H1 (cell line): ENCODE data around the gene AVPR2. TPM values are rescaled to one million over a fixed set of nuclear protein-coding genes. Genes with fewer than 3 reads are reported as not detected.
A peak's percentile ranks its signal among the peaks of the same experiment; 100 is the strongest.

ENCODE experiments used
- CTCF ChIA-PET: fragments of 300-600 bp; sonication (Branson Sonifier 250); formaldehyde crosslinking; loops from one replicate; lab custom pipeline; 2021; ENCODE audit not compliant: partially characterized antibody; lab: Charles Lee
- POLR2A ChIA-PET: fragments of 300-600 bp; sonication (Branson Sonifier 250); formaldehyde crosslinking; loops from one replicate; lab custom pipeline; 2021; ENCODE audit warnings: inconsistent platforms; ENCODE audit not compliant: partially characterized antibody; lab: Charles Lee
- DNase-seq, 2 experiments: peaks; one replicate each; pipeline versions ENCODE4 v3.0.0 to v3.0.0-alpha.2; 2010 to 2022; ENCODE audit warnings: low spot score in 2 of 2, low read depth in 1 of 2, mixed read lengths in 1 of 2
- FAIRE-seq: peaks from 2 replicates; lab custom pipeline; 2011; peaks lifted over from hg19 to GRCh38; lab: Jason Lieb, UNC
- H2AFZ ChIP-seq: 2 replicates; pipeline ENCODE4 v1.8.1; 2012; ENCODE audit warnings: low read length, inconsistent platforms
- H2AK5ac ChIP-seq: 2 replicates; pipeline ENCODE4 v1.6.1; 2013; ENCODE audit warnings: low read depth, low read length
- H2BK120ac ChIP-seq: replicated peaks from 2 replicates; pipeline ENCODE3; 2013; ENCODE audit warnings: low read depth, low read length, inconsistent platforms
- H2BK12ac ChIP-seq: 2 replicates; pipeline ENCODE4 v1.6.1; 2013; ENCODE audit warnings: low read depth, low read length
- H2BK15ac ChIP-seq: 2 replicates; pipeline ENCODE4 v1.6.1; 2013; ENCODE audit warnings: low read length
- H2BK20ac ChIP-seq: 2 replicates; pipeline ENCODE4 v1.6.1; 2013; ENCODE audit warnings: low read length
- H2BK5ac ChIP-seq: 2 replicates; pipeline ENCODE4 v1.6.1; 2013; ENCODE audit warnings: low read depth, low read length
- H3K14ac ChIP-seq: 2 replicates; pipeline ENCODE4 v1.6.1; 2013; ENCODE audit warnings: inconsistent platforms; ENCODE audit not compliant: insufficient read length
- H3K18ac ChIP-seq: 2 replicates; pipeline ENCODE4 v1.6.1; 2013; ENCODE audit warnings: low read length; ENCODE audit errors: extremely low read depth
- H3K23ac ChIP-seq: 2 replicates; pipeline ENCODE4 v1.6.1; 2013; ENCODE audit warnings: inconsistent platforms; ENCODE audit not compliant: insufficient read length
- H3K23me2 ChIP-seq: 2 replicates; pipeline ENCODE4 v1.6.1; 2013; ENCODE audit warnings: low read depth, low read length
- H3K27ac ChIP-seq: 2 replicates; pipeline ENCODE4 v1.6.1; 2011; ENCODE audit warnings: low read depth, low read length, inconsistent platforms
- H3K27me3 ChIP-seq, 4 experiments: replicated peaks in 1 of 4; 1 replicate in 1 of 4; 2 replicates in 3 of 4; pipeline versions ENCODE4 v1.6.1 to v1.8.1; 2011 to 2013; ENCODE audit warnings: low read length in 3 of 4, mild to moderate bottlenecking in 3 of 4, inconsistent platforms in 2 of 4, mixed read lengths in 2 of 4, moderate library complexity in 1 of 4; ENCODE audit not compliant: control insufficient read depth in 3 of 4, insufficient read depth in 3 of 4; ENCODE audit errors: extremely low read depth in 1 of 4
- H3K36me3 ChIP-seq, 4 experiments: 2 replicates each; pipeline versions ENCODE4 v1.6.1 to v1.8.1; 2011 to 2013; ENCODE audit warnings: mild to moderate bottlenecking in 4 of 4, low read length in 3 of 4, moderate library complexity in 2 of 4, control low read depth in 1 of 4, inconsistent platforms in 1 of 4; ENCODE audit not compliant: insufficient read depth in 4 of 4, control insufficient read depth in 2 of 4
- H3K4ac ChIP-seq: replicated peaks from 2 replicates; pipeline ENCODE3; 2013; ENCODE audit warnings: low read length, low read depth, mixed read lengths, inconsistent platforms; ENCODE audit not compliant: insufficient read length
- H3K4me1 ChIP-seq, 4 experiments: replicated peaks in 1 of 4; 1 replicate in 1 of 4; 2 replicates in 3 of 4; pipeline versions ENCODE4 v1.6.1 to v1.8.1; 2011 to 2013; ENCODE audit warnings: low read length in 3 of 4, inconsistent platforms in 2 of 4, mixed read lengths in 1 of 4; ENCODE audit not compliant: insufficient read depth in 4 of 4, control insufficient read depth in 3 of 4
- H3K4me2 ChIP-seq, 2 experiments: 2 replicates each; pipeline versions ENCODE4 v1.6.1 to v1.8.1; 2011 to 2013; ENCODE audit warnings: low read depth in 2 of 2, low read length in 2 of 2, control low read depth in 1 of 2, inconsistent platforms in 1 of 2, mild to moderate bottlenecking in 1 of 2; ENCODE audit not compliant: insufficient read depth in 1 of 2
- H3K4me3 ChIP-seq, 4 experiments: fragments of 200-600, 300-600 bp in 1 of 4; sonication (generic), shearing (Covaris generic), sonication (Bioruptor Twin) in 1 of 4; 2 replicates each; pipeline versions ENCODE4 v1.5.1 to v1.8.1; 2011 to 2016; ENCODE audit warnings: low read length in 4 of 4, low read depth in 3 of 4, control low read depth in 2 of 4, inconsistent platforms in 2 of 4, mild to moderate bottlenecking in 2 of 4, mixed read lengths in 1 of 4, moderate library complexity in 1 of 4; ENCODE audit not compliant: insufficient read depth in 2 of 4; ENCODE audit errors: extremely low read depth in 1 of 4
- H3K56ac ChIP-seq: replicated peaks from 2 replicates; pipeline ENCODE3; 2013; ENCODE audit warnings: low read depth, mild to moderate bottlenecking, mixed read lengths, low read length, inconsistent platforms; ENCODE audit not compliant: insufficient read length
- H3K79me1 ChIP-seq: 2 replicates; pipeline ENCODE4 v1.6.1; 2013; ENCODE audit warnings: low read depth, low read length, control low read depth
- H3K79me2 ChIP-seq, 2 experiments: 2 replicates each; pipeline versions ENCODE4 v1.6.1 to v1.8.1; 2012 to 2013; ENCODE audit warnings: low read length in 2 of 2, mild to moderate bottlenecking in 2 of 2, inconsistent platforms in 1 of 2; ENCODE audit not compliant: insufficient read depth in 2 of 2, control insufficient read depth in 1 of 2
- H3K9ac ChIP-seq, 4 experiments: replicated peaks in 1 of 4; 1 replicate in 1 of 4; 2 replicates in 3 of 4; pipeline versions ENCODE4 v1.6.1 to v1.8.1; 2011 to 2013; ENCODE audit warnings: low read depth in 3 of 4, low read length in 3 of 4, control low read depth in 2 of 4, mild to moderate bottlenecking in 2 of 4, moderate library complexity in 2 of 4, inconsistent platforms in 1 of 4; ENCODE audit errors: extremely low read depth in 1 of 4
- H3K9me3 ChIP-seq, 2 experiments: 2 replicates each; pipeline versions ENCODE4 v1.6.1 to v1.8.1; 2012 to 2013; ENCODE audit warnings: mild to moderate bottlenecking in 2 of 2, moderate library complexity in 2 of 2, control low read depth in 1 of 2, inconsistent platforms in 1 of 2, low read depth in 1 of 2, low read length in 1 of 2, mixed read lengths in 1 of 2; ENCODE audit not compliant: insufficient read depth in 2 of 2
- H4K20me1 ChIP-seq, 2 experiments: replicated peaks in 1 of 2; 2 replicates each; pipeline versions ENCODE3 to v1.8.1; 2011 to 2013; ENCODE audit warnings: inconsistent platforms in 2 of 2, low read length in 2 of 2, mild to moderate bottlenecking in 1 of 2; ENCODE audit not compliant: insufficient read depth in 2 of 2, control insufficient read depth in 1 of 2
- H4K5ac ChIP-seq: 2 replicates; pipeline ENCODE4 v1.6.1; 2013; ENCODE audit warnings: low read length, low read depth, mixed read lengths, inconsistent platforms; ENCODE audit not compliant: insufficient read length
- H4K8ac ChIP-seq: 2 replicates; pipeline ENCODE4 v1.8.0; 2013; ENCODE audit warnings: mild to moderate bottlenecking, moderate library complexity, low read length, inconsistent platforms; ENCODE audit not compliant: insufficient read depth; ENCODE audit errors: extremely low read depth
- H4K91ac ChIP-seq: replicated peaks from 2 replicates; pipeline ENCODE3; 2013; ENCODE audit warnings: low read length, mixed read lengths, inconsistent platforms; ENCODE audit not compliant: insufficient read length
- CREB1 ChIP-seq: IDR thresholded peaks from 2 replicates; pipeline ENCODE4 v1.6.1; 2012; ENCODE audit warnings: inconsistent platforms
- EZH2 ChIP-seq: fragments of 200-600 bp; sonication (generic); IDR thresholded peaks from 2 replicates; pipeline ENCODE4 v1.7.1; 2012; ENCODE audit warnings: low read depth, mild to moderate bottlenecking, moderate library complexity, low read length, inconsistent platforms; ENCODE audit not compliant: severe bottlenecking
- WGBS, 2 experiments: shearing (Covaris generic) in 1 of 2; methylation state at CpG; one replicate each; pipeline versions ENCODE4 v1.1.6 to v1.1.7; 2013 to 2015; ENCODE audit warnings: low lambda C conversion rate in 2 of 2, mixed read lengths in 2 of 2, inconsistent platforms in 1 of 2, low coverage in 1 of 2, missing lambda C conversion rate in 1 of 2; ENCODE audit not compliant: insufficient replicate concordance in 2 of 2, insufficient coverage in 1 of 2, insufficient read length in 1 of 2; ENCODE audit errors: extremely low coverage in 1 of 2, missing lambda C conversion rate in 1 of 2; 5-methylcytosine and 5-hydroxymethylcytosine counted together
- polyA plus RNA-seq, 7 experiments: library from polyadenylated mRNA; depleted of rRNA in 3 of 7; stranded (reverse) in 5 of 7; unstranded in 2 of 7; fragments of >200 nt in 5 of 7; fragments of 200-250 nt in 2 of 7; gene quantifications; 1 replicate in 5 of 7; 2 replicates in 1 of 7; 4 replicates in 1 of 7; pipeline versions ENCODE4 v1.2.1 to v1.2.3, GENCODE V29; 2011 to 2013; ENCODE audit warnings: missing spikeins in 2 of 7, mixed read lengths in 2 of 7
- total RNA-seq: library from RNA; stranded (reverse); fragmentation: NEBNext Ultra II Directional; extraction: Animal tissue kit (Norgen Biotek cat#: 25700); gene quantifications from 2 replicates; pipeline ENCODE4 v1.2.1, GENCODE V29; 2021

Gene AVPR2
- total and polyA plus RNA-seq, 2 of the 8 experiments (the other 6 are each of a cell fraction or from before 2014, with no cell fraction given): 0.09 TPM; not detected in 1

- no peak overlapping the region for H3K27ac ChIP-seq
- no peak overlapping the region for H3K14ac ChIP-seq
- H3K18ac ChIP-seq: no peak overlapping the region
- no peak overlapping the region for H2AK5ac ChIP-seq
- no peak overlapping the region for H2BK5ac ChIP-seq
- no peaks in the 10 kb centered on the region for H3K9me3 ChIP-seq
- no peak overlapping the region for H2BK15ac ChIP-seq
- H3K36me3 ChIP-seq: peaks cover 0 to 10% (median 4%) of the 10 kb centered on the region in 4 experiments; a peak in 2 of 8 replicates
- CTCF ChIA-PET: interaction anchor here (0.7 to 19.6 kb wide), 4 partner anchors 10 to 156 kb away, joined by 3 to 272 read pairs (median 4); partner anchors contain the start of gene RENBP
- H2AFZ ChIP-seq: no peak overlapping the region
- H4K8ac ChIP-seq: no peak overlapping the region
- TF ChIP-seq CREB1: no peak
- TF ChIP-seq EZH2: no peak
- H3K27me3 ChIP-seq: no peaks in the 10 kb centered on the region
- no peak overlapping the region for H4K91ac ChIP-seq
- no peak overlapping the region for H2BK12ac ChIP-seq
- peaks cover 0 to 5% (median 3%) of the 10 kb centered on the region in 4 experiments; a peak in 5 of 7 replicates for H3K4me1 ChIP-seq
- peaks cover 0 to 3% of the 10 kb centered on the region in 2 experiments for H4K20me1 ChIP-seq
- H3K79me1 ChIP-seq: no peaks in the 10 kb centered on the region
- 0 out of 2 replicates have a peak, but pooled peaks cover 2% of the 10 kb centered on the region for H3K23me2 ChIP-seq
- WGBS, 2 experiments: 6% methylated on average over 8 of the region's 33 CpGs; no CpG with 5 or more reads in 1 of the 2 experiments
- H4K5ac ChIP-seq: no peak overlapping the region
- H2BK20ac ChIP-seq: no peak overlapping the region
- H3K56ac ChIP-seq: no peak overlapping the region
- no peak overlapping the region for H3K23ac ChIP-seq
- no peak overlapping the region for H3K4ac ChIP-seq
- peak overlapping the region; percentile 70 to 79 for H3K4me2 ChIP-seq
- POLR2A ChIA-PET: interaction anchor here (0.7 to 18.9 kb wide), 8 partner anchors 10 to 334 kb away, joined by 3 to 231 read pairs (median 4); partner anchors contain the start of genes ARHGAP4, IDH3G, RENBP and SSR4
- H3K79me2 ChIP-seq: peaks cover 0 to 13% of the 10 kb centered on the region in 2 experiments; a peak in 2 of 4 replicates
- no peak for DNase-seq
- FAIRE-seq: no peak
- H3K9ac ChIP-seq: peak overlapping the region; percentile 20 to 80 (median 60); a peak in 5 of 7 replicates
- H2BK120ac ChIP-seq: no peak overlapping the region
- H3K4me3 ChIP-seq: peak overlapping the region; percentile 57 to 87 (median 66)
Observed at GRCh38 chrX:153934148-153934761, 29.8 kb downstream of the AVPR2 start.
